ENCODE measurements around the gene VIPR2. TPM values are rescaled to one million over a fixed set of nuclear protein-coding genes. Genes with fewer than 3 reads are reported as not detected.

VIPR2 gene
- total and polyA plus RNA-seq, 2 of the 13 experiments (the other 11 are each of a cell fraction or from before 2014, with no cell fraction given) = not detected

DNA sequence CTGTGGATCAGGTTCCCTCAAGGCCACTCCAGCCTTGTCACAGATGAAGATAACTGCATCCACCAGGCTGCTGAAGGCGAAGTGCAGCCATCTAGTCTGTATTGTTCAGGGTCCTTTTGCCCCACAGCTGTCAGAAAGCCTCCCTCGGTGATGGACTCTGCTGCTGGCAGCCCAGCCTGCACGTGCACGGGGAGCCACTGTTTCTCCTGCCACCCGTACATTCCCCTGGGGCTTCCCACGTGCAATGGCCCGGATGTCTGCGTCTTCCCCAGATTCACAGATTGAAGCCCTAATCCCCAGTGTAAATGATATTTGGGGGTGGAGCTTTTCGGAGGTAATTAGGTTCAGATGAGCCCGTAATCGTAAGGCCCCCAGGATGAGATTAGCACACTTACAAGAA lies 46.6 kb upstream of the VIPR2 start:
- CTCF ChIA-PET (ENCODE audit: low intra/inter-chr PET ratio, low total read pairs) = no interaction called here
- in situ Hi-C loops (cut with HindIII; ENCODE audit: extremely low pct_ligation_motif_present, low pct_unique_long_range_greater_than_20kb) = no loop called here
- no peak overlapping the region for H3K9ac ChIP-seq (ENCODE audit: insufficient read depth, low read depth, low read length)
- DNase-seq (ENCODE audit: low spot score) = no peak
- no peaks in the 10 kb centered on the region for H4K20me1 ChIP-seq (ENCODE audit: insufficient read depth, low read length)
- ATAC-seq = no peak
- no peak overlapping the region for H3K4me3 ChIP-seq (replicated peaks in 1 of 3; ENCODE audit: insufficient read depth in 1 of 3, low read depth in 2 of 3, low read length in 3 of 3)
- BruUV-seq (replicated peaks) = no TSS peak
- H2AFZ ChIP-seq (ENCODE audit: low read length) = no peak overlapping the region
- no peak overlapping the region for H3K27ac ChIP-seq (ENCODE audit: extremely low read length, insufficient read depth, low read length)
- TF ChIP-seq ZNF496 (CRISPR knock-in tag; IDR thresholded peaks at IDR 0.05; ENCODE audit: insufficient replicate concordance) (no peak), ZBTB20 (CRISPR knock-in tag; IDR thresholded peaks at IDR 0.05; ENCODE audit: borderline replicate concordance, low read depth) (no peak), SP4 (CRISPR knock-in tag; IDR thresholded peaks at IDR 0.05) (no peak), ZBTB7B (CRISPR knock-in tag; IDR thresholded peaks at IDR 0.05) (no peak), CREB1 (IDR thresholded peaks at IDR 0.05) (no peak), CREB1 (CRISPR knock-in tag; IDR thresholded peaks at IDR 0.05) (no peak), MAFG (CRISPR knock-in tag; IDR thresholded peaks at IDR 0.05) (no peak), ZNF251 (CRISPR knock-in tag; IDR thresholded peaks at IDR 0.05) (no peak), ZNF564 (CRISPR knock-in tag; IDR thresholded peaks at IDR 0.05) (no peak), SP140L (CRISPR knock-in tag; IDR thresholded peaks at IDR 0.05; ENCODE audit: borderline replicate concordance) (no peak), JUN (CRISPR knock-in tag; IDR thresholded peaks at IDR 0.05) (no peak)
- TF ChIP-seq, protein P1, sequence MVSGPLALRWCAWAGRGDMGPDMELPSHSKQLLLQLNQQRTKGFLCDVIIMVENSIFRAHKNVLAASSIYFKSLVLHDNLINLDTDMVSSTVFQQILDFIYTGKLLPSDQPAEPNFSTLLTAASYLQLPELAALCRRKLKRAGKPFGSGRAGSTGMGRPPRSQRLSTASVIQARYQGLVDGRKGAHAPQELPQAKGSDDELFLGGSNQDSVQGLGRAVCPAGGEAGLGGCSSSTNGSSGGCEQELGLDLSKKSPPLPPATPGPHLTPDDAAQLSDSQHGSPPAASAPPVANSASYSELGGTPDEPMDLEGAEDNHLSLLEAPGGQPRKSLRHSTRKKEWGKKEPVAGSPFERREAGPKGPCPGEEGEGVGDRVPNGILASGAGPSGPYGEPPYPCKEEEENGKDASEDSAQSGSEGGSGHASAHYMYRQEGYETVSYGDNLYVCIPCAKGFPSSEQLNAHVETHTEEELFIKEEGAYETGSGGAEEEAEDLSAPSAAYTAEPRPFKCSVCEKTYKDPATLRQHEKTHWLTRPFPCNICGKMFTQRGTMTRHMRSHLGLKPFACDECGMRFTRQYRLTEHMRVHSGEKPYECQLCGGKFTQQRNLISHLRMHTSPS (CRISPR knock-in tag; IDR thresholded peaks at IDR 0.05; ENCODE audit: low read depth) = no peak
- TF ChIP-seq, protein P2, sequence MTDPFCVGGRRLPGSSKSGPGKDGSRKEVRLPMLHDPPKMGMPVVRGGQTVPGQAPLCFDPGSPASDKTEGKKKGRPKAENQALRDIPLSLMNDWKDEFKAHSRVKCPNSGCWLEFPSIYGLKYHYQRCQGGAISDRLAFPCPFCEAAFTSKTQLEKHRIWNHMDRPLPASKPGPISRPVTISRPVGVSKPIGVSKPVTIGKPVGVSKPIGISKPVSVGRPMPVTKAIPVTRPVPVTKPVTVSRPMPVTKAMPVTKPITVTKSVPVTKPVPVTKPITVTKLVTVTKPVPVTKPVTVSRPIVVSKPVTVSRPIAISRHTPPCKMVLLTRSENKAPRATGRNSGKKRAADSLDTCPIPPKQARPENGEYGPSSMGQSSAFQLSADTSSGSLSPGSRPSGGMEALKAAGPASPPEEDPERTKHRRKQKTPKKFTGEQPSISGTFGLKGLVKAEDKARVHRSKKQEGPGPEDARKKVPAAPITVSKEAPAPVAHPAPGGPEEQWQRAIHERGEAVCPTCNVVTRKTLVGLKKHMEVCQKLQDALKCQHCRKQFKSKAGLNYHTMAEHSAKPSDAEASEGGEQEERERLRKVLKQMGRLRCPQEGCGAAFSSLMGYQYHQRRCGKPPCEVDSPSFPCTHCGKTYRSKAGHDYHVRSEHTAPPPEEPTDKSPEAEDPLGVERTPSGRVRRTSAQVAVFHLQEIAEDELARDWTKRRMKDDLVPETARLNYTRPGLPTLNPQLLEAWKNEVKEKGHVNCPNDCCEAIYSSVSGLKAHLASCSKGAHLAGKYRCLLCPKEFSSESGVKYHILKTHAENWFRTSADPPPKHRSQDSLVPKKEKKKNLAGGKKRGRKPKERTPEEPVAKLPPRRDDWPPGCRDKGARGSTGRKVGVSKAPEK (CRISPR knock-in tag; IDR thresholded peaks at IDR 0.05; ENCODE audit: borderline replicate concordance) = no peak
- H3K4me1 ChIP-seq (ENCODE audit: insufficient read depth, low read length) = no peaks in the 10 kb centered on the region
- intact Hi-C loops (cut with micrococcal nuclease; ENCODE audit: unreplicated experiment) = no loop called here
- POLR2A ChIA-PET = no interaction called here
- H3K4me2 ChIP-seq (ENCODE audit: low read depth, low read length) = no peak overlapping the region
- no peaks in the 10 kb centered on the region for H3K36me3 ChIP-seq (replicated peaks in 1 of 2; ENCODE audit: control insufficient read depth in 1 of 2, insufficient read depth in 2 of 2, low read length in 2 of 2)
- no peaks in the 10 kb centered on the region for H3K79me2 ChIP-seq (ENCODE audit: insufficient read depth, low read length)
- peaks cover 3 to 49% of the 10 kb centered on the region in 2 experiments; a peak in 4 of 5 replicates for H3K27me3 ChIP-seq (ENCODE audit: control insufficient read depth in 1 of 2, insufficient read depth in 2 of 2, low read length in 2 of 2)
- no peaks in the 10 kb centered on the region for H3K9me3 ChIP-seq (ENCODE audit: low read length)
- 10% methylated on average over 11 of the region's 11 CpGs for WGBS (ENCODE audit: low lambda C conversion rate)
- FAIRE-seq = no peak
